SU-DHL-6 (cell line): ENCODE data around the gene ELN.

ENCODE experiments used
- EZH2phosphoT487 ChIP-seq: fragments of 200-600 bp; sonication (generic), shearing (Covaris generic); conservative IDR thresholded peaks from 2 replicates; pipeline ENCODE4 v1.6.1; 2018; ENCODE audit warnings: mild to moderate bottlenecking, antibody characterized with exemption, low read length, moderate library complexity, mixed read lengths
- TF ChIP-seq, protein P1 (sequence below): fragments of 200-600 bp; sonication (generic); IDR thresholded peaks from one replicate; pipeline ENCODE4 v1.5.1; 2017; ENCODE audit warnings: antibody characterized with exemption, mild to moderate bottlenecking, low read length, moderate library complexity; ENCODE audit not compliant: insufficient read depth, poor library complexity, severe bottlenecking

DNA sequence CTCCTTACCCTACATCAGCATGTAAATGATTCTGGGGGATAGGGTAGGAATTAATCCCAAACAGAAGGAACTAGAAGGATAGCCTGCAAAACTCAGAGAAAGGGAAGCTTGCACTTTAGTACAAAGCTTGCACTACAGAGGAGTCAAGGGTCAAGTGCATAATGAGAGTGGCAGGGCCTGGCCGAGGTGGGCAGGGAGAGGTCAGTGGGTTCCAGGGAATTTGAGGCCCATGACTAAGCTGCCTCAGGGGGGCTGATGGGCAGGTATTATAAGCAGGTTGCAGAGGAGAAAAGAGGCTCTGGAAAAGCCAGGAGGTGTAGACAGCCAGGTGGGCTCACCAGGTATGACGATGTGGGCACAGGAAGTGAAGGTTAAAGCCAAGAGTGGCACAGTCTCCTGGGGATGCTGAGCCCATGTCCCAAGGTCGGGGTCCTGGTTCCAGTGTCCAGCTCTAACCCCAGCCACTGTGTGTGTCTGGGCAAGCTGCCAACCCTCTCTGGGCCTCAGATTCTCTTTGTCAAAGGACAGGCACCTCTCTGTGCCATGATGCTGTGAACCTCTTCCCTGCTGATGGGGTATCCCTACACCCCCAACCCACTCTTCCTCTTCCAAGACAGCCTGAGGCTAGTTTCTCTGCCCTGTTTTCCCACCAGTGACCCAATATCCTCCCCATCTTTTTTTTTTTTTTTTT, 32.0 kb upstream of the ELN start:
- TF ChIP-seq, protein P1, sequence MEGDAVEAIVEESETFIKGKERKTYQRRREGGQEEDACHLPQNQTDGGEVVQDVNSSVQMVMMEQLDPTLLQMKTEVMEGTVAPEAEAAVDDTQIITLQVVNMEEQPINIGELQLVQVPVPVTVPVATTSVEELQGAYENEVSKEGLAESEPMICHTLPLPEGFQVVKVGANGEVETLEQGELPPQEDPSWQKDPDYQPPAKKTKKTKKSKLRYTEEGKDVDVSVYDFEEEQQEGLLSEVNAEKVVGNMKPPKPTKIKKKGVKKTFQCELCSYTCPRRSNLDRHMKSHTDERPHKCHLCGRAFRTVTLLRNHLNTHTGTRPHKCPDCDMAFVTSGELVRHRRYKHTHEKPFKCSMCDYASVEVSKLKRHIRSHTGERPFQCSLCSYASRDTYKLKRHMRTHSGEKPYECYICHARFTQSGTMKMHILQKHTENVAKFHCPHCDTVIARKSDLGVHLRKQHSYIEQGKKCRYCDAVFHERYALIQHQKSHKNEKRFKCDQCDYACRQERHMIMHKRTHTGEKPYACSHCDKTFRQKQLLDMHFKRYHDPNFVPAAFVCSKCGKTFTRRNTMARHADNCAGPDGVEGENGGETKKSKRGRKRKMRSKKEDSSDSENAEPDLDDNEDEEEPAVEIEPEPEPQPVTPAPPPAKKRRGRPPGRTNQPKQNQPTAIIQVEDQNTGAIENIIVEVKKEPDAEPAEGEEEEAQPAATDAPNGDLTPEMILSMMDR = no peak
- TF ChIP-seq EZH2phosphoT487 = no peak
